ENCODE results near the gene PRKCH.

PRKCH gene

GRCh38 chr14:61466249-61466904, 145.0 kb downstream of the PRKCH start:
- Histone ChIP-seq H3K4me2 (ENCODE audit: low read length) (no peak overlapping the region), H3K27ac (ENCODE audit: low read length) (no peak overlapping the region), H3K4me1 (ENCODE audit: low read length) (peaks cover 7% of the 10 kb centered on the region), H3K9me3 (ENCODE audit: insufficient read depth, low read length) (no peaks in the 10 kb centered on the region), H3K9ac (ENCODE audit: low read length) (no peak overlapping the region), H3K79me2 (ENCODE audit: low read length) (no peaks in the 10 kb centered on the region), H3K36me3 (replicated peaks; ENCODE audit: low read depth, low read length) (no peaks in the 10 kb centered on the region), H4K20me1 (ENCODE audit: insufficient read depth, low read length) (no peaks in the 10 kb centered on the region), H3K27me3 (ENCODE audit: low read depth, low read length) (peaks cover 8% of the 10 kb centered on the region; the same call in 1 of the 2 replicates), H2AFZ (ENCODE audit: low read depth, low read length) (no peak overlapping the region), H3K4me3 (ENCODE audit: low read length) (no peak overlapping the region)
- TF ChIP-seq CTCF (IDR thresholded peaks at IDR 0.05; ENCODE audit: low read depth, low read length) (no peak), EZH2phosphoT487 (IDR thresholded peaks at IDR 0.05; ENCODE audit: low read depth) (no peak)

- Histone ChIP-seq H3K27ac (ENCODE audit: low read length) (no peak overlapping the region), H3K79me2 (ENCODE audit: low read length) (no peaks in the 10 kb centered on the region), H3K9ac (ENCODE audit: low read length) (no peak overlapping the region), H2AFZ (ENCODE audit: low read depth, low read length) (no peak overlapping the region), H3K36me3 (replicated peaks; ENCODE audit: low read depth, low read length) (no peaks in the 10 kb centered on the region), H3K9me3 (ENCODE audit: insufficient read depth, low read length) (no peaks in the 10 kb centered on the region), H3K4me2 (ENCODE audit: low read length) (no peak overlapping the region), H3K27me3 (ENCODE audit: low read depth, low read length) (peaks cover 10% of the 10 kb centered on the region; the same call in 1 of the 2 replicates), H3K4me1 (ENCODE audit: low read length) (peaks cover 8% of the 10 kb centered on the region), H4K20me1 (ENCODE audit: insufficient read depth, low read length) (no peaks in the 10 kb centered on the region), H3K4me3 (ENCODE audit: low read length) (no peak overlapping the region)
- TF ChIP-seq CTCF (IDR thresholded peaks at IDR 0.05; ENCODE audit: low read depth, low read length) (no peak), EZH2phosphoT487 (IDR thresholded peaks at IDR 0.05; ENCODE audit: low read depth) (no peak)
Measured at GRCh38 chr14:61466905-61467280, 145.5 kb downstream of the PRKCH start.

GRCh38 chr14:61467296-61467695, 145.9 kb downstream of the PRKCH start:
- Histone ChIP-seq H2AFZ (ENCODE audit: low read depth, low read length) (no peak overlapping the region), H3K4me3 (ENCODE audit: low read length) (no peak overlapping the region), H3K4me1 (ENCODE audit: low read length) (peaks cover 10% of the 10 kb centered on the region), H3K36me3 (replicated peaks; ENCODE audit: low read depth, low read length) (no peaks in the 10 kb centered on the region), H4K20me1 (ENCODE audit: insufficient read depth, low read length) (no peaks in the 10 kb centered on the region), H3K9me3 (ENCODE audit: insufficient read depth, low read length) (no peaks in the 10 kb centered on the region), H3K27ac (ENCODE audit: low read length) (no peak overlapping the region), H3K4me2 (ENCODE audit: low read length) (no peak overlapping the region), H3K27me3 (ENCODE audit: low read depth, low read length) (peaks cover 10% of the 10 kb centered on the region; the same call in 1 of the 2 replicates), H3K79me2 (ENCODE audit: low read length) (no peaks in the 10 kb centered on the region), H3K9ac (ENCODE audit: low read length) (no peak overlapping the region)
- TF ChIP-seq EZH2phosphoT487 (IDR thresholded peaks at IDR 0.05; ENCODE audit: low read depth) (no peak), CTCF (IDR thresholded peaks at IDR 0.05; ENCODE audit: low read depth, low read length) (no peak)

GRCh38 chr14:61468063-61468825, 146.9 kb downstream of the PRKCH start:
- H2AFZ ChIP-seq (ENCODE audit: low read depth, low read length): no peak overlapping the region
- H3K4me1 ChIP-seq (ENCODE audit: low read length): peaks cover 18% of the 10 kb centered on the region
- H3K9ac ChIP-seq (ENCODE audit: low read length): no peak overlapping the region
- H4K20me1 ChIP-seq (ENCODE audit: insufficient read depth, low read length): no peaks in the 10 kb centered on the region
- H3K27ac ChIP-seq (ENCODE audit: low read length): no peak overlapping the region
- H3K9me3 ChIP-seq (ENCODE audit: insufficient read depth, low read length): no peaks in the 10 kb centered on the region
- H3K4me3 ChIP-seq (ENCODE audit: low read length): no peak overlapping the region
- H3K27me3 ChIP-seq (ENCODE audit: low read depth, low read length): peaks cover 11% of the 10 kb centered on the region; the same call in 1 of the 2 replicates
- H3K36me3 ChIP-seq (replicated peaks; ENCODE audit: low read depth, low read length): no peaks in the 10 kb centered on the region
- no peak overlapping the region for H3K4me2 ChIP-seq (ENCODE audit: low read length)
- no peaks in the 10 kb centered on the region for H3K79me2 ChIP-seq (ENCODE audit: low read length)
- no peak for TF ChIP-seq EZH2phosphoT487 (IDR thresholded peaks at IDR 0.05; ENCODE audit: low read depth)
- no peak for TF ChIP-seq CTCF (IDR thresholded peaks at IDR 0.05; ENCODE audit: low read depth, low read length)
